Ramos (cell line): ENCODE results near the gene CRTC1.

ENCODE experiments used
- in situ Hi-C: fragments of 300-500 bp; cut with MboI; formaldehyde crosslinking; loops from one replicate; pipeline ENCODE4 v1.14.3; 2022; ENCODE audit warnings: low sequenced_read_pairs; ENCODE audit not compliant: unreplicated experiment

Gene CRTC1

GRCh38 chr19:18683109-18683957 is at the start of gene CRTC1:
CRTC1 (plus strand) TSS chr19:18683680; CDS start chr19:18683703, 23 bp downstream.
- in situ Hi-C loops, result loop anchor here (5.0 kb wide), 1 partner anchor 231 kb away; no protein-coding TSS in a partner anchor

GRCh38 chr19:18634612-18635297 is 48.7 kb upstream of the CRTC1 start:
- in situ Hi-C loops, result no loop called here

GRCh38 chr19:18635831-18636182 is 47.7 kb upstream of the CRTC1 start:
- in situ Hi-C loops, result no loop called here

DNA sequence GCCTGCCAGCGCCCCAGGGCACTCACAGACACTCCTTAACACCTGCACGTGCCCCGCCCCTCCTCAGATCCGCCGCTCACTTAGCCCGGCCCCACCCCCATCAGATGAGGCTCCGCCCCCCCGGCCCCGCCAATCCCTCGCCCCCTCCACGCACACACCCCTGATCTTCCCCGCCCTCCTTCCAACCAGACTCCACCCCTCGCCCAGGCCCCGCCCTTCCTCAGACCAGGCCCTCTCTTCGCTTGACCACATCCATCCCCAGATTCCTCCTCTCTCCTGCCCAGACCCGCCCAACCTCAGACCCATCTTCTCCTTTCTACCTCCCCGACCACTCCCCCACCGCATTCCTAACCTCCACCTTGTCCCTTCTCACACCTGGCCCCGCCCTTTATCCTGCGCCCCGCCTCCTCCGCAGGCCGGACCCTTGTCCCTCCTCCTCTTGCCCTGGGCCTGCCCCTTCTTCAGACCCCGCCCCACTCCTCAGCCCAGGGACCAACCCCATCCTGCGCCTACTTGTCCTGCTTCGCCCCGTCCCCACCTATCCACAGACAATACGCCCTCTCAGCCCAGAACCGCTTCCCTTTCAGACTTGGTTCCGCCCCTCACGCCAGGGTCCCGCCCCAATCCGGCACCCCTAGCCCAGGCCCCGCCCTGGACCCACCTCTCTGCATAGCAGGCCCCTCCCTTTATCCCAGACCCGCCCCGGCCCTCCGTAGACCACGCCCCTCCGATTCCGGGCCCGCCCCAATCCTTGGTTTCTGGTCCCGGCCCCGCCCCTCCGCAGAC is 47.1 kb upstream of the CRTC1 start:
- in situ Hi-C loops, result no loop called here

- in situ Hi-C loops, result no loop called here
These were observed 46.4 kb upstream of the CRTC1 start, which contains the start of gene KLHL26 for GRCh38 chr19:18636969-18637629. KLHL26 (plus strand) TSS chr19:18637028; CDS start chr19:18637055, 27 bp downstream.

- in situ Hi-C loops, result no loop called here
These were observed 45.5 kb upstream of the CRTC1 start for GRCh38 chr19:18637673-18638630.

DNA sequence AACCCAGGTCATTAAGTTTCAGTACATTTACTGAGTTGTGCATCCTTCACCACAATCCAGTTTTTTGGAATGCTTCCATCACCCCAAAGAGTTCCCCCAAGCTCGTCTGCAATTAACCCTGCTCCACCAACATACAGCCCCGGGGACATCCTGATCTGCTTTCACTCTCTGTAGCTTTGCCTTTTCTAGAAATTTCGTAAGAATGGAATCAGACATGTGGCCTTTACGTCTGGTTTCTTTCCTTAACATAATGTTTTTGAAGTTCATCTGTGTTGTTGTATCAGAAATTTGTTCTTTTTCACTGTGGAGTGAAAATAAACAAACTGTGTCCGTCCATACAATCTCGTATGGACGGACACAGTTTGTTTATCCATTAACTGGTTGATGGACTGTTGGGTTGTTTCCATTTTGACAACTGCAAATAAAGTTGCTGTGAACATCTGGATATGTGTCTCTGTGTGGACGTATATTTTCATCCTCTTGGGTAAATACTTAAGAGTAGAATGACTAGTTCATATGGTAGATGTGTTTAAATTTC is 43.7 kb upstream of the CRTC1 start:
- in situ Hi-C loops, result no loop called here

DNA sequence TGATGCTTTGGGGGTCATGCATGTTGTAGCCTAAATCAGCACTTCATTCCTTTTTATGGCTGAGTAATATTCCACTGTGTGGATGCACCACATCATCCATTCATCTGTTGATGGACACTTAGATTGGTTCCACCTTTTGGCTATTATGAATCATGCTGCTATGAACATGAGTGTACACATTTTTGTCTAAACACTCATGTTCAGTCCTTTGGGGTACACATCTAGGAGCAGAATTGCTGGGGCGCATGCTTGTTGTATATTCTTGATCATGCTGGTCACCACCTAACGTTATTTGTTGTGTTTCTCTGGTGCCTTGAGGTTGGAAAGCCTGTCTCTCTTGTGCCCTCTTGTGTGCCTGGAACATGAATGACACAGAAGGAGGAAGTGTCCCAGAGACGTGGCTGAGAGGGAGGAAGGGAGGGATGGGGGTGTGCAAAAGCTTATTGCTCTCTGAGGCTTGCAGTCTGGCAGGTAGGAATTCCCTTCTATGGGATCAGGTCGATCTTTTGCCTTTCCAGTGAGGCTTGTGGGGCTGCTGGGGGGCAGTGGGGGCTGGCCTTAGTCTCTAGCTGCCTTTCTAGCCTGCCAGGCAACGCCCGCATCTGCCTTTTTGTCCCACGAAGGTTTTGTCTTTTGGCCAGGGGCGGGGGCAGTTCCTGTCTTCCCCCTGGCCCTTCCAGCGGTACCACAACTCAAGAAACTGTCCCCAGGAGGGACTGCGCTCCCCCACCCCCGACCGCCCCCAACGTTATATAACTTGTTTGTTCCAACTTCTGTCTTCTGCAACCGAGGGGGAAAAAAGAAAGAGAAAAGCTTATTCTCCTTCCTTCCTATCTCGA is 39.1 kb upstream of the CRTC1 start:
- in situ Hi-C loops, result no loop called here

DNA sequence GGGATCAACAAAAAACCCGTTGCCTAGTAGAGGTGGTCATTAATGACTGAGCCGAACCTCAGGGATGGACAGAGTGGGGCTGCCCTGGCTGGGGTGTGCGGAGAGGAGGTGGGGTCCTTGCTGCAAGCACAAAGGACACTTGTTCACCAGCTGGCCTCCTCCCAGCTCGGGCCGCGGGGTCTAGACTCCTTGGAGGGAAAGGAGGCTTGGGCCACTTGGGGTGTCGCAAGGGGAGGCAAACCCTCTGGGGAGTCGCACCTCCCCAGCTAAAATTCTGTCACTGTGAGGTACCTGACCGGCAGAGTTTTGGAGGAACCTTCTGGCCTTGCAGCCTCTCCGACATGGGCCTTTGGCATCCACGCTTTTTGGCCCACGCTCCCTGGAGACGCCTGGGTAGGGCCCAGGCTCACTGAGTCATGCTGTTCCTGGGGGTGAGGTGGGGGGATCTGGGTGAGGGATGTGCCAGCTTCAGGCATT is 38.4 kb upstream of the CRTC1 start:
- in situ Hi-C loops, result no loop called here

DNA sequence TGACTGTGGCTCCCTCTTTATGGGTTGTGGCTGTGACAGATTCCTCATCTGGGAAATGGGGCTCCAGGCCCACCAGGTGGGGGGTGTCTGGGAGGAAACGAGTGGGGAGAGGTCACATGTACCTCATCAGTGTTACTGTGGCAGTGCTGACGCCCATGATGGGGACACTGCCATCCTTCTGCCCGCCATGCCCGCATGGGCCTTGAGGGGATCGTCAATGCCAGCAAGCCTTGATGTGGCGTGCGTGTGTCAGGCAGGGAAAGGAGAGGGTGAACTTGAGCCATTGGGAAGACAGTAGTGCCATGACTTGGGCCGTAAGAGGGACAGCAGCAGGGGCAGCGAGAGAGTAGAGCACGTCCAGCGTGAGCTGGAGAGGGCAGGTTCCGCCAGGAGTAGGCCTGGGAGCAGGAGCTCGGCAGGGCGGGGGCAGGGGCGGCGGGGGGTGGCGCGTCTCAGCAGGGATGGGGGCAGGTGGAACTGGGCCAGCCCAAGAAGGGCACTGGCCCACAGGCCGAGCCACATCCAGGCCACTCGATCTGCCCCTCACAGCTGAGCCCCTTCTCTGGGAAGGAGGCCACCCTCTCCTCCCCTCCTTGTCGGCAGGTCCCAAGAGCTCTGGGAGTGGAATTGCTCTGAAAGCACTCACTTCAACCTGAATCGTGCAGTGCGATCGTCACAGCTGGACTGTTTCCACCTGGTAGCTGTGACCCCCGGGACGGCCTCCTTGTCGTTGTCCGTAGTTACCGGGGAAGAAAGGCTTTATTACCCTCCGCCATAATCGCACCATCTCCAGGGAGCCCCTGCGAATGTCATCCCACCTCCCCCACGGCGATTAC is 36.7 kb upstream of the CRTC1 start:
- in situ Hi-C loops, result no loop called here

DNA sequence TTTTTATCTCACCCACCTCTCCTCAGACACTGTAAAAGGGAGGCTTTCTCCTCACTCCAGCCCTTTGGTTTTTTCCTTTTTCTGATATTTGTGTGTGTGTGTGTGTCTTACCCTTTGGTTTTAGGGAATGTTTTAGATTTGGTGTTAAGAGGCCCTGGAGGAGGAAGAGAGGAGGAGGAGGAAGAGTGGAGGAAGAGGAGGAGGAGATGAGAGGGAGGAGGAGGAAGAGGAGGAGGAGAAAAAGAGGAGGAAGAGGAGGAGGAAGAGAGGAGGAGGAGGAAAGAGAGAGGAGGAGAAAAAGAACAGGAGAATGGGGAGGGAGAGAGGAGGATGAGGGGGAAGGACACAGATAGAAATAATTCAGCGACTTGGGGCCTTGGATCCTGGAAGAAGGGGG is 36.1 kb upstream of the CRTC1 start:
- in situ Hi-C loops, result no loop called here

GRCh38 chr19:18647807-18648206 is 35.7 kb upstream of the CRTC1 start:
- in situ Hi-C loops, result no loop called here

DNA sequence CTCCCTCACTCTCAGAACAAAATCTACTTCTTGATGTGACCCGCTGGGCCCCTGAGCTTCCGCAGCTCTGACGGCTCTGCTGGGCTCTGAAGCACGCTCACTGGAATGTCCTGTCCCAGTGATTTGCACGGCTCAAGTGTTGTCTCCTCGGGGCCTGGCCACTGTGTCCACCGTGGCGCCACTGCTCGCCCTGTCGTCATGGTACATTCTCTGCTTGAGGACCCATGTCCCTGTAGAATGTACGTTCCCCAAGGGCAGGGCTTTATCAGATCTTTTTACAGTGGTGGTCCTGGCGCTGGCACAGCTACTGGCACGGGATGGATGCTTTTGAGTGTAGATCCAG is 34.5 kb upstream of the CRTC1 start:
- in situ Hi-C loops, result no loop called here

GRCh38 chr19:18649371-18650020 is 34.0 kb upstream of the CRTC1 start:
- in situ Hi-C loops, result no loop called here

- in situ Hi-C loops, result no loop called here
These were observed 33.5 kb upstream of the CRTC1 start for GRCh38 chr19:18650021-18650390.

GRCh38 chr19:18650468-18651041 is 32.9 kb upstream of the CRTC1 start:
- in situ Hi-C loops, result no loop called here
